ENCODE measurements around the gene ARSA. TPM values are rescaled to one million over a fixed set of nuclear protein-coding genes. Genes with fewer than 3 reads are reported as not detected.
A peak's percentile ranks its signal among the peaks of the same experiment; 100 is the strongest.

Gene ARSA
- polyA plus RNA-seq (2011; rRNA removed) (7.7 and 9.1 TPM in 2 replicates), polyA plus RNA-seq (2017; fragmentation: RNase III; extraction: RNeasy Plus Mini Kit Qiagen cat#74134 plus additional on column Dnase treatment) (15.9 to 22.5 TPM (median 19.5 TPM) in 3 replicates), polyA minus RNA-seq (2011; rRNA and poly(A)+ RNA removed) (4.3 and 6.0 TPM in 2 replicates)
- polyA plus RNA-seq (2012; cell fraction: cytosol; rRNA removed), result 10.3 and 15.6 TPM in 2 replicates
- 86.8 and 111 TPM in 2 replicates for polyA plus RNA-seq (2012; cell fraction: nucleus; rRNA removed)

GRCh38 chr22:50627642-50628542, at the start of gene ARSA:
Gene ARSA (minus strand): TSS chr22:50628152. CDS start chr22:50627779, 373 bp downstream.
- POLR2A ChIA-PET, result interaction anchor here (0.6 kb wide), 2 partner anchors 32 to 239 kb away, joined by 3 to 4 read pairs; no protein-coding TSS in a partner anchor
- 4% methylated on average over 17 of the region's 88 CpGs for WGBS (ENCODE audit: missing lambda C conversion rate)
- CTCF ChIA-PET, result interaction anchor here (0.7 to 1.8 kb wide), 7 partner anchors 9 to 162 kb away, joined by 3 to 11 read pairs (median 4); no protein-coding TSS in a partner anchor
- peak in 1 of 2 experiments; percentile 56 for DNase-seq (ENCODE audit: low read depth in 1 of 2, low spot score in 1 of 2)
- no peaks in the 10 kb centered on the region for H3K9me3 ChIP-seq
- H3K4me3 ChIP-seq, result peak within 1 kb of the TSS; percentile 62
- FAIRE-seq, result no peak
- H3K4me1 ChIP-seq, result peaks cover 10% of the 10 kb centered on the region; the same call in 2 of the 3 replicates
- H3K4me2 ChIP-seq, result peak within 1 kb of the TSS; percentile 95
- TF ChIP-seq CHD2 (IDR thresholded peaks at IDR 0.05; ENCODE audit: low read length, partially characterized antibody) (no peak), MAX (IDR thresholded peaks at IDR 0.05) (peak; percentile 64), POLR2AphosphoS2 (conservative IDR thresholded peaks at IDR 0.05; ENCODE audit: low read length) (no peak), RAD21 (conservative IDR thresholded peaks at IDR 0.05 in 1 of 2, IDR thresholded peaks at IDR 0.05 in 1 of 2) (peak in 1 of 2 experiments; percentile 31; a peak in 1 of 5 replicates), BHLHE40 (IDR thresholded peaks at IDR 0.05; ENCODE audit: low read depth, low read length) (no peak), POLR2A (IDR thresholded peaks at IDR 0.05; ENCODE audit: low read length) (peak; percentile 55), PHF8 (IDR thresholded peaks at IDR 0.05; ENCODE audit: borderline replicate concordance, low read depth) (0 out of 2 replicates have a peak, but pooled peaks have one; percentile 10), FOSB (CRISPR knock-in tag; IDR thresholded peaks at IDR 0.05) (no peak), RFX5 (IDR thresholded peaks at IDR 0.05) (no peak), SMC3 (IDR thresholded peaks at IDR 0.05) (peak; percentile 37; the same call in 2 of the 3 replicates), CTCF (IDR thresholded peaks at IDR 0.05) (peak; percentile 32; the same call in 2 of the 3 replicates), TFCP2L1 (CRISPR knock-in tag; IDR thresholded peaks at IDR 0.05) (no peak), E2F6 (IDR thresholded peaks at IDR 0.05; ENCODE audit: borderline replicate concordance, low read depth) (peak; percentile 54; the same call in 1 of the 2 replicates), HOXA7 (CRISPR knock-in tag; IDR thresholded peaks at IDR 0.05) (no peak), NFE2L2 (conservative IDR thresholded peaks at IDR 0.05; ENCODE audit: low read length) (no peak)
- ATAC-seq, result peak; percentile 81 to 83
- peak within 1 kb of the TSS; percentile 72 to 97 for H3K27ac ChIP-seq

- POLR2A ChIA-PET, result no interaction called here
- no peak overlapping the region for H3K4me2 ChIP-seq
- TF ChIP-seq RNF2 (IDR thresholded peaks at IDR 0.05; ENCODE audit: borderline replicate concordance, low read depth), result no peak
- no peak for TF ChIP-seq CBX8 (IDR thresholded peaks at IDR 0.05)
- TF ChIP-seq E2F6 (IDR thresholded peaks at IDR 0.05; ENCODE audit: borderline replicate concordance, low read depth), result no peak
- TF ChIP-seq EHF (CRISPR knock-in tag; IDR thresholded peaks at IDR 0.05), result no peak
- TF ChIP-seq SREBF2 (IDR thresholded peaks at IDR 0.05), result no peak
- TF ChIP-seq ZNF302 (CRISPR knock-in tag; IDR thresholded peaks at IDR 0.05), result no peak
- no peak for TF ChIP-seq PBX3 (IDR thresholded peaks at IDR 0.05)
- no peak for TF ChIP-seq FOSB (CRISPR knock-in tag; IDR thresholded peaks at IDR 0.05)
- no peak for TF ChIP-seq CEBPB (IDR thresholded peaks at IDR 0.05)
- no peak for TF ChIP-seq FOXS1 (CRISPR knock-in tag; IDR thresholded peaks at IDR 0.05)
Measured at GRCh38 chr22:50676661-50677492, 48.9 kb upstream of the ARSA start.

More at GRCh38 chr22:50676661-50677492, 48.9 kb upstream of the ARSA start:
- no peak for DNase-seq (ENCODE audit: low read depth in 1 of 2, low spot score in 1 of 2)
- 76% methylated on average over 8 of the region's 10 CpGs for WGBS (ENCODE audit: missing lambda C conversion rate)
- CTCF ChIA-PET, result interaction anchor here (1.2 to 1.5 kb wide), 2 partner anchors 17 to 683 kb away, joined by 3 read pairs; no protein-coding TSS in a partner anchor
- FAIRE-seq, result no peak
- Histone ChIP-seq H3K27ac (no peak overlapping the region), H3K9me3 (no peaks in the 10 kb centered on the region), H3K4me3 (no peak overlapping the region), H3K4me1 (0 out of 3 replicates have a peak, but pooled peaks cover 6% of the 10 kb centered on the region)
- no peak for ATAC-seq
